HG03558 (cell line): ENCODE measurements around the gene DOCK4.

Source experiments
- ATAC-seq: cut with Tn5 transposase; IDR thresholded peaks from one replicate; pipeline ENCODE4 v1.9.1; 2021; ENCODE audit warnings: moderate number of reproducible peaks; ENCODE audit not compliant: unreplicated experiment; ENCODE audit errors: extremely low read depth

Gene DOCK4

DNA sequence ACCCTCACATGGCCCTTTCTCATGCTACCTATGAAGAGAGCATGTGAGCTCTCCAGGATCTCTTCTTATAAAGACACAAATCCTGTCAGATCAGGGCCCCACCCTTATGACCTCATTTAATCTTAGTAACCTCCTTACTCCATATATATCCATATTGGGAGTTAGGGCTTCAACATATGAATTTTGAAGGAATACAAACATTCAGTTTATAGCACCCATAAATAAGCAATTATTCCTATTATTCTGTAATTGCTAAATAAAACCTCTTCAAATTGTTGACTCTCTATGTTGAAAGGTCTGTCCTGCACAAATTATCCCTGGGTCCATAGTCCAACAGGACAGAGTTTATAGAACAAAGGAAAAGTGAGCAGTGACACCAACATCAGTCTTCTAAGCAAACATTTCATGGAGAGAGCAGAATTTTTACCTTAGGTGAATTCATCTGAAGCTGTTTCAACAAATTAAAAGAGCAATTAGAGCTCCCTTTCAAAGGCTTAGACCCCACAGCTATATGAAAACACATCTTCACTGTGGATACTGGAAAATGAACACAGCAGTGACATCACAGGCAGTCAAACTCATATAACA, 12.2 kb downstream of the DOCK4 start:
- no peak for ATAC-seq

DNA sequence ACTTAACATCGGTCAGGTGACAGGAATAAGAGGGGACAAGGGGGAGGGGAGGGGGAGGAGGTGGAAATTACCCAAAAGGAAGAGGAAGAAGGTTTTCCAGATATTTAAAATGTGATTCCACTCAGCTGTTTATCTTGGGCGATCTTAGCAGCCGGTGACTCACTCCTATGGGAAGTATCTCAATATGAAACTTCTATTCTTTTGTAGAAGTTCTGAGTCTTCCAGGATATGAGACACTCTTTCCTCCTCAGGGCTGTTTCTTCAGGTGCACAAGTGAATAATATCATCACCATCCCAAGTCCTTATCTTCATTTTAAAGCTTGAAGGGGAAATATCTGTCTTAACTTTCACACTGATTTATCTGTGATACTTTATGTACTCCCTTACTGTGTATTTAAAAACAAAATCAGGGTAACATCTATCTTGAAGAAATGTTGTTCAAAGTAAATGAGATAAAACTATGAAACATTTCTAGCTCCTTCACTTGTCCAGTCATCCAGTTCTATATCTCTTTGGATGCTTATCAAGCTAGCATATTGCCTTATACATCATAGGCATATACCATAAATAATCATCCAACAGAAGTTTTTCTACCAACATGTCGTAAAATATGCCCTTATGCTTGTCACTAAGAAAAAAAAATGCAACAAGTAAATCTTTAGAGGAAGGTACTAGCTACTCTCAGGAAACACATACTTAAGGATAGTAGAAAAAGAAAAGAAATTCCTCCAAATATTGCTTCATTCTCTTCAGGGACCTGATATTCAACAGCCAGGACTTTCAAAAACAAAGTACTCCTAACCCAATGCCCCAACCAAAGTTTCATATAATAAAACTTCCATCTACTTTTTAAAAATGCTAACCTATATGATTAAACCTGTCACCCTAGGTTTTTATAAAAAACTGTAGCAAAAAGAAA, 13.7 kb downstream of the DOCK4 start:
- no peak for ATAC-seq

DNA sequence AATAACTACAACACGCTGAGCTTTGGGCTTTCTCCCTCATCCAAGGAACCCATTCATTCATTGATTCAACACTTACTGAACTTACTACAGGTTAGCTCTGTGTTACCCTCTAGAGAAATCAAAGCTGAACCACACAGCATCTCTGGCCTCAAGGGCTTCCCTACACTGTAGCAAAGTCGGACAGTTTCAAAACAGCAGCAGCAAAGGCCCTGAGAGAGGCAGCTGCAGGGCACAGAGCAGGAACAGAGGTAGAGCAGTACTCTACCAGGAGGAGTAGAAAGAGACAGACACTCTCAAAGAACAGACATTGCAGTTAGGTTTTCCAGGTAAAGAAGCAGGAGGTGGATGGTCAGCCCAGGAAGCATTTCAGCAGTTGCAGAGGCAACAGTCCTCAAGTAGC, 16.1 kb downstream of the DOCK4 start:
- ATAC-seq = no peak

DNA sequence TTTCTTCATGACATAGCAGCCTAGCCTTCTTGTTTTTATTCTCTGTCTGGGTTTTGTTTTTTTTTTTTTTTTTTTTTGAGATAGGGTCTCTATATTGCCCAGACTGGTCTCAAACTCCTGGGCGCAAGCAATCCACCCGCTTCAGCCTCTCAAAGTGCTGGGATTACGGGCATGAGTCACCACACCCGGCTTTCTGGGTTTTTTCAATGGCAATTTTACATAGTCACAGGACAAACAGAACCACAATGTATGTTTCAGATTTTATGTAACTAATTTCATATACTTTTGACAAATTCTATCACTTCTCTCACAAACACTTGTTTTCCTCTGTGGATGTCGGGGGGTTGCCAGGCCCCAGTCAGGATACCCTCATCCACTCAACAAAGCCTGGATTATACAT, 16.5 kb downstream of the DOCK4 start:
- no peak for ATAC-seq

DNA sequence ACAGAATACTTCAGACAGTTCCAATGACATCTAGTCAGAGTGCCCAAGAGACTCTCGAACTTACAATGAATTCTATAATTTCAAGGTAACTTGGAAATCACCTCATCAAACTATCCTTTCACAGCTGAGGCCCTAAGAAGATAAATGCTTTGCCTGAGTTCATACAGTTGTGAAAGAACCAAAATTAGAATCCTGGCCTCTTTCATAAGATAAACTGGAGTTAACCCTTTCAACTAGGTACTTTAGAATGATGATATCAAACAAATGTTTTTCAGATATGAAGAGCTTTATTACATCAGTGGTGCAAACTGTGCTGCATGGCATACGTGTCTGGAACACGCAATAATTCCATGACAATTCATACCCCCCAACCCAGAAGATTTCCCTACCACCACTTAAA, 17.9 kb downstream of the DOCK4 start:
- ATAC-seq = no peak

DNA sequence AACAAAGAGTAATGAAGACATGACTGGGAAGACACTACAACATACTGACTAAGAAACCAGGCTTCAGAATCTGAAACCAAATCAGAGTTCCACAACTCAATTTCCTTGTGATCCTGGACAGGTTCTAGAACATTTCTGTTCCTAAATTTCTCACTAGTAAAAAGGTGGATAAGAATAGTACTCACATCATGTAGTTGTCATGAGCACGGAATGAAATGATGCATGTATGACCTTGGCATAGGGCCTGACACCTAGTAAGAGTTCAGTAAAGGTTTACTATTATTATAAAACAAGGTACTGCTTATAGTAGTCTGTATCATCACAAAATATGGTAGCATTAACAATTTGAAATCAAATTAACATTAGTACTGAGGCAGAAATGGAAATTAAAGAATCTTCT, 19.9 kb downstream of the DOCK4 start:
- ATAC-seq = no peak

DNA sequence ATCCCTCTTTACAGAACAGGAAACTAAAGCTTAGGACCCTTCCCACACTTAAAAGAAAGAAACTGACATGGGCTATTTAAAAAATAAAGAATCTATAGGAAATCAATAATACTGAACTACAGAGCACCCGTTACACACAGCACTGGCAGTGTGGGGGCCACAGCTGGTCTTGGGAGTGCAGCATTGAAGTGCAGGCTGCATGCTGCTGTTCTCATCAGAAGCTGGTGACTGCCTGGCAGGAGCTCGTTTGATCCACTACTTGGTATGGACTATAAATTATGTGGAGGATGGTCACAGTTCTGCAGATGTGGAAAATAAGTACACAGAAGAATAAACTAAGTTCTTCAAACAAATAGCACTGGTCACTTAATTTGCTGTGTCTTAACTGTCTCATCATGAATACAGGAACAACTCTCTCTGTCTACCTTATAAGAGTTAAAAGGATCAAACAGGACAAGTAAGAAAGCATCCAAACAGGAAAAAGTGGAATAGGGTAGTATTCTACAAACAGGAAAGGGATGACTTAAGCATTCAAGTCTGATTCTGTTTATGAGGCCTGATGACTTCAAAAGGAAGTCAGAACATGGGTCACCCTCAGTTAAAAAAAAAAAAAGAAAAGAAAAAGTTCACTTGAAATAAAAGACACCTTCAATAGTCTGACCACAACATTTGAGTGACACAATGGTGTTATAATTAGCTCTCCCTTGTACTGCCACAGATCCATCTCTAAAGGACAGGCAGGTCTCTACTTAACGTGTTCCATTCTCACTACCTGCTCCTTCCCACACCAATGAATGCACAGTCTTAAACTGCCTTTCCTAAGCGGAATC, 21.0 kb downstream of the DOCK4 start:
- no peak for ATAC-seq

DNA sequence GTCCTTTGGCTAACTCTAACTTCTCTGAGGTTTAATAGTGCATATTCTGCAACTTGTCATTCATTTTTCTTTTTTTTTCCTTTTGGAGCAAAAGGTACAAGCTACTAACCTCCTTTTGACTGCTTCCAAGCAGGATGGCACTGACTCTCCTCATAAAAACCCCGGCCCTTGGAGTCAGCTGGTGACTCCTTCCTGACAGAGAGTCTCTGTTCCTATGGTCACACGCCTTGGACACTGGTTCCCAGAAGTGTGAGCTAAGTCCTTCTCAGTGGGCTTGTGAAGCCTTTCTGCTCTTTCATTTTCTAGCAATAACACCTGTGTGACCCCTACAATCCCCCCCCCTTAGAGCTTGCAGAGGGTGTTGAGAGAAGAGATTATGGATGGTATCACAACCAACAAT, 21.7 kb downstream of the DOCK4 start:
- ATAC-seq = no peak

DNA sequence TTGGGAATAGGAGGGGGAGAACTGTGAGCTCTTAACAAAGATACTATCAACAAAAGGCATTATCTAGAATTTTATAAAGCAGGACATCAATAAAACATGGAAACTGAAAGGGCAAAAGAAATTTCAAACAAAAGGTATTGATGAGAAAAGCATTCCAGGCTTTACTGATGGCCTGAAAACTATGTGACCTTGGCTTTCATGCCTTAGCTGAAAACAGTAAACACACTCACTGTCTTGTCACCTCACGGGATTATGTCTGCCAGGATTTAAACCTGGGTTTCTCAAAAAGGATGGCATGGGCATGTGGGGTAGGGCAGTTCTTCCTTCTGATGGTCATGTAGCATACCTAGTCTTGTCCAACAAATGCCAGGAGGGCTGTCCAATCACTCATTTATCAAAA, 22.9 kb downstream of the DOCK4 start:
- no peak for ATAC-seq

DNA sequence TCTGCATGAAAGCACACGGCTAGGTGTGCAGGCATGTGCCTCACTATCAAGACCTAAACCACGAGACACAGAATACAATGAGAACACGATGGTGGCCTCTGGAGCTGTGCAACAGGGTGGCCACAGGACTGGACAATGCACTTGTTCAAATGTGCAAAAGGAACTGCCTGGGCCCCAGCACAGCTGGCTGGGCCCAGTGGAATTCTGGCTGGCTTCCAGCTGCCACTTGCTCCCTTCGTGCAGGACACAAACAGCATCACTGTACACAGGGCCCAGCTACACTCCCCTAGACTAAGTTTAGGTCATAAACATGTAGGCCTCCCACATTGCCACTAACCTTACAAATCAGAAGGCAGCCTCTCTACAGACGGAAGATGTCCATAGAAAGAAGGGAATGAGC, 23.4 kb downstream of the DOCK4 start:
- no peak for ATAC-seq

DNA sequence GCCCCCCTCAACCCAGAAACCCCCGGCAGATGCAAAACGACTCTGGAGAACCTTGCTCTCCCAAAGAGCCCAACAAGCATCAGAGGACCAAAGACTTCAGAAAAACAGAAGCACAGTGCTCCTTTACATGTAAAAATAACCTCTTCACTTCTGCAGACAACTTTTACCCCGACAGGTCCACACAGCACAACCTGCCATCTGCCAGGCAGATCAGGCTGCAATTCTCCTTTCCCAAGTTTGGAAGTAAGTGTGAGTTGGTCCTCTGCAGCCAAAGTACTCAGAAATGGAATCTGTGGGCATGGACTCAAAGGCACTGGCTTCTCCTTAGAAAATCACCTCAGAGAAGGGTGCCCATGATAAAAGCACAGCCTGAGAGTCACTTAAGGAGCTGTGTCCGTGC, 26.0 kb downstream of the DOCK4 start:
- no peak for ATAC-seq

DNA sequence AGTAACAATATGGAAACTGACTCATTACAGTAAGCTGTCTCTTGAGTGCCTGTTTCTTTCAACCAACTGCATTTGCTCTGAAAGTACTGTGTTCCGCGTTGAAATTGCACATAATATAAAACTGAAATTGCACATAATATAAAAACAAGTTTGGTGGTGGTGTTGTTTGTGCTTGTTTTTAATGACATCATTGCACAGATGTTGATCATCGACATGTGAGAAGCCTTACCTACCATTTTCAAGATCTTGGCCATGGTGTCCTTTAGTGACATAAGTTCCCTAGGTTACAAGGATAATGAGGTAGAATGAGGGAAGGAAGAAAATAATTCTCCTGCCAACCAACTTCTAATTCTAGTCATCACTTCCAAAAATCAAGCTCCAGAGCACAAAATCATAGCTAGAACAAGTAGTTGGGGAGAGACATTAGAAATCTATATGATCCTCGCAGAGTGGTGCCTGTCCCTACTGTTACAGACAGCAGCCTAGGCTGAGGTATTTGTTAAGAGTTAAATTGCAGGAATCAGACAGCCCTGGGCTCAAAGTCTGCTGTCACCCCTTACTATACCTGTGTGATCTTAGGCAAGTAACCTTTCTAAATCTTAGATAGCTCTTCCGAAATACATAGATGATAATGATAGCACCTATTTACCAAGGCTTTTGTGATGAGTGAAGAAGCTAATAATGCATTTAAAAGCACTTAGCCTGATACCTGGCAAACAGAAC, 29.3 kb downstream of the DOCK4 start:
- no peak for ATAC-seq

DNA sequence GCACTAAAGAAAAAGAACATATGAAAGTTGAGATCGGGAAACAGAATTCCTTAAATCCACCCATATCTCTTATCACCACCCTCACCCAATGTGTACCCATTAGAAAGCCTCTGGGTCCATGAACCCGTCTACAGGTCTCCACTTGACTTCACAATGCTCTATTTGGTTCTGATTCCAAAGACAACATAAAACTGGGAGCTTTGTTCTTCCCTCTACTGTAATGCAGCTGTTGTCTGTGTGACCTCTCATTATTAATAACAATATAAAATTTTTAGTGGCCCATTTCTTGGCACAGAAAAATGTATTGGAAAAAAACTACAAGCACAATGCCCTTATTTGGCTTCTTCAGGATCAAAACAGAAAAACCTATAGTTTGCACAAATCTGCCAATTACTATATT, 30.0 kb downstream of the DOCK4 start:
- no peak for ATAC-seq

DNA sequence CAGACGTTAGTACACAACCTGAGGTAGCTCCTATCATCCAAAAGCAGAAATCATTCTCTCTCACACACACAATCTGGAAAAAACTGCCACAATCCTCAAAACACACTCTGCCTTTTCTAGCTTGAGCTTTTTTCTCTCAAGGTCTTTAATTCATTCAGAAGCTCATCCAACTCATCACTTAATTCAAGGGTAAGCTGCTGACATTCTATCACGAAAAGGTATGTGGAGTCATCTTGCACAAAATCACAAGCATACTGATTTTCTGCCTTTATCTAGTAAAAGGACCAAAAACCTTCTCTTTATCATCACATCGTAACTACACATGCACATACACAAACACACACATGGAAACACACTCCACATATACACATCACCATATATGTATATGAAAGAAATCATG, 32.0 kb downstream of the DOCK4 start:
- no peak for ATAC-seq

DNA sequence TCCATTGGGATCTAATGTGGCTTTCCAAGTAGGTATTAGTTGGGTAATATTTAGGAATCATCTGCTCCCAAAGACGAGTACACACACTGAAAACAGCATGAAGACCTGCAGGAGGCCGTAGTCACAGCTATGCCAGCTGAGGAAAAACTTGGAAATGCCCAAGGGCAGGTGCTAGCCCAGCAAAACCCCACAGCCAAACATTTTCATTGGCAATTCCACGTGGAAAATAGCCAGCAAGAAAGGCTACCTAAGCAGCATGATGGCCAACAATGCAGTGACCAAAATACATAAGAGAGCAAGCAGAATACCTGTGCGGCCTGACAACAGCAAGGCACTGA, 32.7 kb downstream of the DOCK4 start:
- no peak for ATAC-seq

DNA sequence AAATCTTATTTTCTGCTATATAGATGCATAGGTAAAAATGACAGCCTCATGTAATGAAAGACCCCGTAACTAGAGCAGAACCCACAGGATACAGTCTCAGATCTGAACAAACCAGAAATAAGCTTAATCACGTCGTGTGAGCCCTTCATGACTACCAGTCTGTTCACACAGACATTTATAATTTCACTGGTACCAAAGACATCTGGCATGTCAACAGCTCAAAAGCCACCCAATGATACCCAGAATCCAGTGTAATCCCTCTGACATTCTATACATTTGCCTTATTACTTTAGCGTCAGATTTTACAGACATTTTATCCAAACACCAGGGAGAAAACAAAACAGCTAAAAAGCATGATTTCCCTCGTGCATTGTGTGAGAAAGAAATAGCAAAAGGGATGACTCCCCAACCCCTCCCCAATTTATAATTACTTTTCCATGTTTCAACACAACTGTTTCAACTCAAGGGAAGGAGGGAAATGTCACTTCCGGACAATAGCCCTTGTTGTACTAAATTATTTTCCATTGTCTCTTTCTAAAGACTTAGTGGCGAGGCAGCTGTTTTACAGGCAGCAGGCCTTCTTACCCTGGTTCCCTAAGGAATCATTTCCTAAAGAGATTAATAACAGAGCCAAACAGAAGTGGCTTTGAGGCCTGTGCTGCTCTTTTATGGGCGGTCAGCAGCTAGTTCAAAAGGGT, 33.2 kb downstream of the DOCK4 start:
- ATAC-seq = no peak

DNA sequence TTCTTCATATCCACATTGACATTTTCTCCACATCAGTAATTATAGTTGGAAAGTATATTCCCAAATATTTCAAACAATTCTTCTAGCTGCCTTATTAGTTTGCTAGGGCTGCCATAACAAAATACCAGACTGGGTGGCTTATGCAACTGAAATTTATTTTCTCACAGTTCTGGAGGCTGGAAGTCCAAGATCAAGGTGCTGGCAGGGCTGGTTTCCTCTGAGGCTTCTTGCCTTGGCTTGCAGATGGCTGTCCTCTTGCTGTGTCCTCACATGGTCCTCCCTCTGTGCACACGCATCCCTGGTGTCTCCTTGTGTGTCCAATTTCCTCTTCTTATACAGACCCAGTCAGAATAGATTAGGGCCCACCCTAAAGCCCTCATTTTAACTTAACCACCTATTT, 34.5 kb downstream of the DOCK4 start:
- ATAC-seq = no peak

DNA sequence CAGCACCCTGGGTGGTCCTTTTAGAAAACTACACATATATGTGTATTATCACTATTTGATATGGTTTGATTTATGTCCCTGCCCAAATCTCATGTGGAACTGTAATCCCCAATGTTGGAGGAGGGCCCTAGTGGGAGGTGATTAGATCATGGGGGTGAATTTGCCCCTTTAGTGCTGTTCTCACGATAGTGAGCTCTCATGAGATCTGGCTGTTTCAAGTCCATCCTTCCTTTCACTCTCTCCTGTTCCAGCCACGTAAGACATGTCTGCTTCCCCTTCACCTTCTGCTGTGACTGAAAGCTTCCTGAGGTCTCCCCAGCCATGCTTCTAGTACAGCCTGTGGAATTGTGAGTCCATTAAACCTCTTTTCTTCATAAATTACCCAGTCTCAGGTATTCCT, 37.3 kb downstream of the DOCK4 start:
- no peak for ATAC-seq

DNA sequence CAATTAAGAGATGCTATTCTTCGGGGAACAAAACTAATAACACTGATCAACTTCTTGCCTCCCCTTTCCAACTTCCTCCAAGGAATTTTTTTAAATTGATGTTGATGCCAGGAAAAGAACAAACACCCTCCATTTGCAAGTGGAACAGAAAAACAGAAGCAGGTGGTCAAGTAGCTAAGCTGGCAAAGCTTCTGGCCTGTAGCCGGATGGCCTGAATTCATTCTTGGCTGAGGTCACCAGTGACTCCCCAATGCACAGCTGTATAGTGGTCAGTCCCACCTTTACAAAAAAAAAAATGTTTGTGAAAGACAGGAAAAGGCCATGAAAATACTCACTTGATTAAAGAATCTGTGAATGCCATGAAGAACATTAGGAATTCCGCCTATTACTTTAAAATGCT, 39.1 kb downstream of the DOCK4 start:
- ATAC-seq = no peak
